Measurements from ENCODE around the gene NAV2. TPM values are rescaled to one million over a fixed set of nuclear protein-coding genes. Genes with fewer than 3 reads are reported as not detected.
A peak's percentile ranks its signal among the peaks of the same experiment; 100 is the strongest.

Gene NAV2
- total RNA-seq, 1 donor = 0.42 TPM

GRCh38 chr11:19698493-19699292 is 13.9 kb upstream of the NAV2 start:
- Histone ChIP-seq H3K9me3 (ENCODE audit: low read depth, low read length) (no peaks in the 10 kb centered on the region), H3K4me1 (ENCODE audit: insufficient read depth, low read length) (no peaks in the 10 kb centered on the region), H3K4me3 (ENCODE audit: low read length) (no peak overlapping the region), H3K27me3 (ENCODE audit: insufficient read depth, low read length) (peaks cover 3% of the 10 kb centered on the region)

GRCh38 chr11:19701421-19701820 is 11.2 kb upstream of the NAV2 start:
- H3K4me3 ChIP-seq (ENCODE audit: low read length) = no peak overlapping the region
- H3K4me1 ChIP-seq (ENCODE audit: insufficient read depth, low read length) = no peaks in the 10 kb centered on the region
- peaks cover 3% of the 10 kb centered on the region for H3K27me3 ChIP-seq (ENCODE audit: insufficient read depth, low read length)
- no peaks in the 10 kb centered on the region for H3K9me3 ChIP-seq (ENCODE audit: low read depth, low read length)

GRCh38 chr11:19702620-19703019 is 10.0 kb upstream of the NAV2 start:
- Histone ChIP-seq H3K4me3 (ENCODE audit: low read length) (no peak overlapping the region), H3K27me3 (ENCODE audit: insufficient read depth, low read length) (peaks cover 3% of the 10 kb centered on the region), H3K9me3 (ENCODE audit: low read depth, low read length) (no peaks in the 10 kb centered on the region), H3K4me1 (ENCODE audit: insufficient read depth, low read length) (no peaks in the 10 kb centered on the region)

- Histone ChIP-seq H3K4me1 (ENCODE audit: insufficient read depth, low read length) (no peaks in the 10 kb centered on the region), H3K27me3 (ENCODE audit: insufficient read depth, low read length) (peaks cover 3% of the 10 kb centered on the region), H3K9me3 (ENCODE audit: low read depth, low read length) (no peaks in the 10 kb centered on the region), H3K4me3 (ENCODE audit: low read length) (no peak overlapping the region)
Observed at GRCh38 chr11:19703211-19703610, 9.4 kb upstream of the NAV2 start.

GRCh38 chr11:19704213-19704612 is 8.4 kb upstream of the NAV2 start:
- H3K4me1 ChIP-seq (ENCODE audit: insufficient read depth, low read length) = no peaks in the 10 kb centered on the region
- H3K4me3 ChIP-seq (ENCODE audit: low read length) = no peak overlapping the region
- peaks cover 3% of the 10 kb centered on the region for H3K27me3 ChIP-seq (ENCODE audit: insufficient read depth, low read length)
- no peaks in the 10 kb centered on the region for H3K9me3 ChIP-seq (ENCODE audit: low read depth, low read length)

- peaks cover 3% of the 10 kb centered on the region for H3K27me3 ChIP-seq (ENCODE audit: insufficient read depth, low read length)
- H3K4me3 ChIP-seq (ENCODE audit: low read length) = no peak overlapping the region
- H3K4me1 ChIP-seq (ENCODE audit: insufficient read depth, low read length) = no peaks in the 10 kb centered on the region
- no peaks in the 10 kb centered on the region for H3K9me3 ChIP-seq (ENCODE audit: low read depth, low read length)
Observed at GRCh38 chr11:19705936-19706335, 6.7 kb upstream of the NAV2 start.

GRCh38 chr11:19711911-19712280 is 741 bp upstream of the NAV2 start:
- Histone ChIP-seq H3K4me1 (ENCODE audit: insufficient read depth, low read length) (peaks cover 31% of the 10 kb centered on the region), H3K9me3 (ENCODE audit: low read depth, low read length) (no peaks in the 10 kb centered on the region), H3K4me3 (ENCODE audit: low read length) (peak overlapping the region; percentile 60), H3K27me3 (ENCODE audit: insufficient read depth, low read length) (peaks cover 41% of the 10 kb centered on the region)

GRCh38 chr11:19713196-19714021 is 772 bp downstream of the NAV2 start:
- Histone ChIP-seq H3K4me3 (ENCODE audit: low read length) (peak overlapping the region; percentile 60), H3K4me1 (ENCODE audit: insufficient read depth, low read length) (peaks cover 31% of the 10 kb centered on the region), H3K27me3 (ENCODE audit: insufficient read depth, low read length) (peaks cover 45% of the 10 kb centered on the region), H3K9me3 (ENCODE audit: low read depth, low read length) (no peaks in the 10 kb centered on the region)

GRCh38 chr11:19714022-19714386 is 1.4 kb downstream of the NAV2 start:
- H3K27me3 ChIP-seq (ENCODE audit: insufficient read depth, low read length) = peaks cover 45% of the 10 kb centered on the region
- H3K4me3 ChIP-seq (ENCODE audit: low read length) = no peak overlapping the region
- no peaks in the 10 kb centered on the region for H3K9me3 ChIP-seq (ENCODE audit: low read depth, low read length)
- peaks cover 31% of the 10 kb centered on the region for H3K4me1 ChIP-seq (ENCODE audit: insufficient read depth, low read length)

GRCh38 chr11:19714387-19715363 is 2.0 kb downstream of the NAV2 start:
- Histone ChIP-seq H3K4me3 (ENCODE audit: low read length) (no peak overlapping the region), H3K9me3 (ENCODE audit: low read depth, low read length) (no peaks in the 10 kb centered on the region), H3K27me3 (ENCODE audit: insufficient read depth, low read length) (peaks cover 45% of the 10 kb centered on the region), H3K4me1 (ENCODE audit: insufficient read depth, low read length) (peaks cover 31% of the 10 kb centered on the region)

GRCh38 chr11:19715373-19715772 is 2.7 kb downstream of the NAV2 start:
- H3K9me3 ChIP-seq (ENCODE audit: low read depth, low read length) = no peaks in the 10 kb centered on the region
- H3K4me1 ChIP-seq (ENCODE audit: insufficient read depth, low read length) = peaks cover 31% of the 10 kb centered on the region
- no peak overlapping the region for H3K4me3 ChIP-seq (ENCODE audit: low read length)
- H3K27me3 ChIP-seq (ENCODE audit: insufficient read depth, low read length) = peaks cover 45% of the 10 kb centered on the region

DNA sequence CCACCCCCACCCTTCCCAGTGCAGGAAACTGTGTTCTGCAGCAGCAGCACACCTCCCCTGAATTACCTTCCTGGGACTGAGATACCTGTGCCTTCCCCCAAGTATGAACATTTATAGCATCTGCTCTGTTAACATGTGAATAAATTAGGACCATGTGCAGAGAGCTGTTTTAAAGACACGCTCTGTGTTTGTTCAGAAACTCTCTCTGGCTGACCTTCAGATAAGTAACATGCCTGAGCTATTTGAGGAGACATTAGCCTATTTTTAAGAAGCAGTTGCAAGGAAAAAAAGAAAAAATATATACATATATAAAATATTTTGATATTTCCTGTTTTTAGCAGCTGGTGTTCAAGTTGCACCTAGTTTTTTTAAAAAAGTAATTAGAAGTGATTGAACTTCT is 5.4 kb downstream of the NAV2 start:
- Histone ChIP-seq H3K4me3 (ENCODE audit: low read length) (no peak overlapping the region), H3K9me3 (ENCODE audit: low read depth, low read length) (no peaks in the 10 kb centered on the region), H3K4me1 (ENCODE audit: insufficient read depth, low read length) (peaks cover 19% of the 10 kb centered on the region), H3K27me3 (ENCODE audit: insufficient read depth, low read length) (peaks cover 39% of the 10 kb centered on the region)

DNA sequence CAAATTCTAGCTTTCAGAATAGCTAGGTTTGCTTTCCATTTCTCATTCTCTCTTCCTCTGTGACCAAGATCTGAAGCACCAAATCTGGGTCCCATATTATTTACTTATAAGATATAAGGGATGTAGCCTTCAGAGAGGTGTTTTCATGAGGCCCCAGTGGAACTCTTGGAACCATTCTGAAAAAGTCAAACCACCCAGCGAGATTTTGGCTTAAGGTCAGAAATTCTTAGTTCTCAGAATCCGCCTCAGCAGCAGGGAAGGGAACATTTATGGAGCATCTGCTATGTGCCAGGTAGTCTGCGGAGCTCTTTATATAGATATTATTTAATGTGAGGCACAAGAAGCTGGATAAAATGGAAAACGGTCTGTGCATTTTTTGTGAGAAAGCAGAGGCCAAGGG is 6.3 kb downstream of the NAV2 start:
- H3K9me3 ChIP-seq (ENCODE audit: low read depth, low read length) = no peaks in the 10 kb centered on the region
- no peak overlapping the region for H3K4me3 ChIP-seq (ENCODE audit: low read length)
- H3K4me1 ChIP-seq (ENCODE audit: insufficient read depth, low read length) = peaks cover 19% of the 10 kb centered on the region
- H3K27me3 ChIP-seq (ENCODE audit: insufficient read depth, low read length) = peaks cover 30% of the 10 kb centered on the region

GRCh38 chr11:19719960-19720359 is 7.3 kb downstream of the NAV2 start:
- Histone ChIP-seq H3K27me3 (ENCODE audit: insufficient read depth, low read length) (peaks cover 20% of the 10 kb centered on the region), H3K4me1 (ENCODE audit: insufficient read depth, low read length) (peaks cover 10% of the 10 kb centered on the region), H3K9me3 (ENCODE audit: low read depth, low read length) (no peaks in the 10 kb centered on the region), H3K4me3 (ENCODE audit: low read length) (no peak overlapping the region)

DNA sequence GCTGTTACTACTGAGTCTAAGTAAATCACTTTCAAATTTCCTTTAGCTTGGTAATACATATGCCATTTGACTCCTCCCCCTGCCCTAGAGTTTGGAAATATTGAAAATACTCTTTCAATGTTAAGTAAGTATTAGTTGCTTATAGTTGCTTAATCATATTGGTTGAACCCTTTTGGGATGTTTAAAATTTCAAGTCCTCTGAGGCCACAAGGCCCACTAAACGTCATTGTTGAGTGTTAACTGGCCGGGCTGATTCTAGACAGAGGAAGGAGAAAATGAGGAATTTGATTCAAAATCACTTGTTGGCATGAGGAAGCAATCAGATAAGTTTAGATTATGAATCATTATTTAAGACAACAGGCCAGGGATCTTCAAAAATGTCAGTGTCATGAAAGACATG is 8.5 kb downstream of the NAV2 start:
- Histone ChIP-seq H3K4me1 (ENCODE audit: insufficient read depth, low read length) (peaks cover 10% of the 10 kb centered on the region), H3K9me3 (ENCODE audit: low read depth, low read length) (no peaks in the 10 kb centered on the region)

More for the DNA sequence above, 8.5 kb downstream of the NAV2 start:
- no peak overlapping the region for H3K4me3 ChIP-seq (ENCODE audit: low read length)
- peaks cover 8% of the 10 kb centered on the region for H3K27me3 ChIP-seq (ENCODE audit: insufficient read depth, low read length)

All from mononuclear cell (primary cell).